ENCODE results near the gene FRMPD1.
"Not testable (repeated sequence)": the region's sequence is repeated elsewhere in the genome, so short reads cannot be mapped to it uniquely, and the experiment has no call there.

FRMPD1 gene

GRCh38 chr9:37732952-37733351, 82.2 kb downstream of the FRMPD1 start:
- WGBS, 2 experiments (ENCODE audit: insufficient coverage in 2 of 2): 67 to 86% methylated on average over 1 to 2 of the region's 2 CpGs
- Histone ChIP-seq H3K4me1 (ENCODE audit: control insufficient read depth, insufficient read depth, low read length, poor library complexity, severe bottlenecking) (no peaks in the 10 kb centered on the region), H3K9me3 (ENCODE audit: control insufficient read depth, low read length) (no peaks in the 10 kb centered on the region), H3K4me3 (ENCODE audit: extremely low read depth, insufficient read depth, low read length, poor library complexity, severe bottlenecking) (no peak overlapping the region), H3K36me3 (ENCODE audit: control insufficient read depth, insufficient read depth, low read length) (no peaks in the 10 kb centered on the region), H3K27ac (ENCODE audit: low read depth, low read length, severe bottlenecking) (no peak overlapping the region)

GRCh38 chr9:37739222-37739621, 88.5 kb downstream of the FRMPD1 start:
- no peaks in the 10 kb centered on the region for H3K9me3 ChIP-seq (ENCODE audit: control insufficient read depth, low read length)
- WGBS, 2 experiments (ENCODE audit: insufficient coverage in 2 of 2): 77 to 79% methylated on average over 3 to 4 of the region's 5 CpGs
- no peak overlapping the region for H3K27ac ChIP-seq (ENCODE audit: low read depth, low read length, severe bottlenecking)
- peaks cover 8% of the 10 kb centered on the region for H3K4me1 ChIP-seq (ENCODE audit: control insufficient read depth, insufficient read depth, low read length, poor library complexity, severe bottlenecking)
- H3K4me3 ChIP-seq (ENCODE audit: extremely low read depth, insufficient read depth, low read length, poor library complexity, severe bottlenecking): no peak overlapping the region
- no peaks in the 10 kb centered on the region for H3K36me3 ChIP-seq (ENCODE audit: control insufficient read depth, insufficient read depth, low read length)

- H3K9me3 ChIP-seq (ENCODE audit: control insufficient read depth, low read length): no peaks in the 10 kb centered on the region
- no peaks in the 10 kb centered on the region for H3K36me3 ChIP-seq (ENCODE audit: control insufficient read depth, insufficient read depth, low read length)
- WGBS, 2 experiments (ENCODE audit: insufficient coverage in 2 of 2): 87 to 96% methylated on average over 16 of the region's 16 CpGs
- peaks cover 8% of the 10 kb centered on the region for H3K4me1 ChIP-seq (ENCODE audit: control insufficient read depth, insufficient read depth, low read length, poor library complexity, severe bottlenecking)
- no peak overlapping the region for H3K27ac ChIP-seq (ENCODE audit: low read depth, low read length, severe bottlenecking)
- no peak overlapping the region for H3K4me3 ChIP-seq (ENCODE audit: extremely low read depth, insufficient read depth, low read length, poor library complexity, severe bottlenecking)
These were observed 89.4 kb downstream of the FRMPD1 start for GRCh38 chr9:37740128-37740527.

GRCh38 chr9:37740631-37741328, 90.0 kb downstream of the FRMPD1 start:
- no peaks in the 10 kb centered on the region for H3K9me3 ChIP-seq (ENCODE audit: control insufficient read depth, low read length)
- H3K4me3 ChIP-seq (ENCODE audit: extremely low read depth, insufficient read depth, low read length, poor library complexity, severe bottlenecking): no peak overlapping the region
- H3K36me3 ChIP-seq (ENCODE audit: control insufficient read depth, insufficient read depth, low read length): no peaks in the 10 kb centered on the region
- H3K4me1 ChIP-seq (ENCODE audit: control insufficient read depth, insufficient read depth, low read length, poor library complexity, severe bottlenecking): peaks cover 8% of the 10 kb centered on the region
- H3K27ac ChIP-seq (ENCODE audit: low read depth, low read length, severe bottlenecking): no peak overlapping the region
- WGBS, 2 experiments (ENCODE audit: insufficient coverage in 2 of 2): 87 to 91% methylated on average over 14 of the region's 15 CpGs

- Histone ChIP-seq H3K36me3 (ENCODE audit: control insufficient read depth, insufficient read depth, low read length) (no peaks in the 10 kb centered on the region), H3K9me3 (ENCODE audit: control insufficient read depth, low read length) (no peaks in the 10 kb centered on the region), H3K4me3 (ENCODE audit: extremely low read depth, insufficient read depth, low read length, poor library complexity, severe bottlenecking) (no peak overlapping the region), H3K27ac (ENCODE audit: low read depth, low read length, severe bottlenecking) (no peak overlapping the region), H3K4me1 (ENCODE audit: control insufficient read depth, insufficient read depth, low read length, poor library complexity, severe bottlenecking) (peaks cover 25% of the 10 kb centered on the region)
- WGBS, 2 experiments (ENCODE audit: insufficient coverage in 2 of 2): 97 to 100% methylated on average over 6 of the region's 8 CpGs
These were observed 95.2 kb downstream of the FRMPD1 start for GRCh38 chr9:37745970-37746369.

- H3K27ac ChIP-seq (ENCODE audit: low read depth, low read length, severe bottlenecking): peak overlapping the region; percentile 66
- H3K9me3 ChIP-seq (ENCODE audit: control insufficient read depth, low read length): no peaks in the 10 kb centered on the region
- H3K4me1 ChIP-seq (ENCODE audit: control insufficient read depth, insufficient read depth, low read length, poor library complexity, severe bottlenecking): peaks cover 19% of the 10 kb centered on the region
- 85 to 94% methylated on average over 19 to 20 of the region's 24 CpGs for WGBS, 2 experiments (ENCODE audit: insufficient coverage in 2 of 2)
- H3K4me3 ChIP-seq (ENCODE audit: extremely low read depth, insufficient read depth, low read length, poor library complexity, severe bottlenecking): no peak overlapping the region
- no peaks in the 10 kb centered on the region for H3K36me3 ChIP-seq (ENCODE audit: control insufficient read depth, insufficient read depth, low read length)
These were observed 95.9 kb downstream of the FRMPD1 start for GRCh38 chr9:37746448-37747270.

GRCh38 chr9:37747271-37747753, 96.6 kb downstream of the FRMPD1 start:
- peak overlapping the region; percentile 66 for H3K27ac ChIP-seq (ENCODE audit: low read depth, low read length, severe bottlenecking)
- H3K9me3 ChIP-seq (ENCODE audit: control insufficient read depth, low read length): no peaks in the 10 kb centered on the region
- WGBS, 2 experiments (ENCODE audit: insufficient coverage in 2 of 2): 53 to 75% methylated on average over 2 of the region's 3 CpGs
- no peaks in the 10 kb centered on the region for H3K36me3 ChIP-seq (ENCODE audit: control insufficient read depth, insufficient read depth, low read length)
- no peak overlapping the region for H3K4me3 ChIP-seq (ENCODE audit: extremely low read depth, insufficient read depth, low read length, poor library complexity, severe bottlenecking)
- H3K4me1 ChIP-seq (ENCODE audit: control insufficient read depth, insufficient read depth, low read length, poor library complexity, severe bottlenecking): peaks cover 18% of the 10 kb centered on the region

- peaks cover 4% of the 10 kb centered on the region for H3K9me3 ChIP-seq (ENCODE audit: control insufficient read depth, low read length)
- no peak overlapping the region for H3K4me3 ChIP-seq (ENCODE audit: extremely low read depth, insufficient read depth, low read length, poor library complexity, severe bottlenecking)
- H3K4me1 ChIP-seq (ENCODE audit: control insufficient read depth, insufficient read depth, low read length, poor library complexity, severe bottlenecking): peaks cover 20% of the 10 kb centered on the region
- no peak overlapping the region for H3K27ac ChIP-seq (ENCODE audit: low read depth, low read length, severe bottlenecking)
- WGBS, 2 experiments (ENCODE audit: insufficient coverage in 2 of 2): 66 to 73% methylated on average over 4 of the region's 5 CpGs
- no peaks in the 10 kb centered on the region for H3K36me3 ChIP-seq (ENCODE audit: control insufficient read depth, insufficient read depth, low read length)
These were observed 98.4 kb downstream of the FRMPD1 start for GRCh38 chr9:37749129-37749528.

- Histone ChIP-seq H3K36me3 (ENCODE audit: control insufficient read depth, insufficient read depth, low read length) (no peaks in the 10 kb centered on the region), H3K9me3 (ENCODE audit: control insufficient read depth, low read length) (peaks cover 4% of the 10 kb centered on the region), H3K4me1 (ENCODE audit: control insufficient read depth, insufficient read depth, low read length, poor library complexity, severe bottlenecking) (peaks cover 20% of the 10 kb centered on the region), H3K27ac (ENCODE audit: low read depth, low read length, severe bottlenecking) (no peak overlapping the region), H3K4me3 (ENCODE audit: extremely low read depth, insufficient read depth, low read length, poor library complexity, severe bottlenecking) (no peak overlapping the region)
- WGBS, 2 experiments (ENCODE audit: insufficient coverage in 2 of 2): 95 to 96% methylated on average over 4 to 6 of the region's 6 CpGs
These were observed 100.4 kb downstream of the FRMPD1 start for GRCh38 chr9:37751186-37751585.

GRCh38 chr9:37751704-37752103, 101.0 kb downstream of the FRMPD1 start:
- 88 to 91% methylated on average over 18 of the region's 30 CpGs for WGBS, 2 experiments (ENCODE audit: insufficient coverage in 2 of 2)
- H3K4me1 ChIP-seq (ENCODE audit: control insufficient read depth, insufficient read depth, low read length, poor library complexity, severe bottlenecking): peaks cover 15% of the 10 kb centered on the region
- H3K36me3 ChIP-seq (ENCODE audit: control insufficient read depth, insufficient read depth, low read length); H3K4me3 ChIP-seq (ENCODE audit: extremely low read depth, insufficient read depth, low read length, poor library complexity, severe bottlenecking); H3K27ac ChIP-seq (ENCODE audit: low read depth, low read length, severe bottlenecking); H3K9me3 ChIP-seq (ENCODE audit: control insufficient read depth, low read length): not testable (repeated sequence)

GRCh38 chr9:37752112-37752511, 101.4 kb downstream of the FRMPD1 start:
- H3K4me1 ChIP-seq (ENCODE audit: control insufficient read depth, insufficient read depth, low read length, poor library complexity, severe bottlenecking): peaks cover 11% of the 10 kb centered on the region
- not testable (repeated sequence) for H3K27ac ChIP-seq (ENCODE audit: low read depth, low read length, severe bottlenecking); H3K9me3 ChIP-seq (ENCODE audit: control insufficient read depth, low read length); H3K4me3 ChIP-seq (ENCODE audit: extremely low read depth, insufficient read depth, low read length, poor library complexity, severe bottlenecking); H3K36me3 ChIP-seq (ENCODE audit: control insufficient read depth, insufficient read depth, low read length)
- 89% methylated on average over 7 of the region's 13 CpGs; no CpG with 5 or more reads in 1 of the 2 experiments for WGBS, 2 experiments (ENCODE audit: insufficient coverage in 2 of 2)
